SH-SY5Y (cell line): ENCODE results near the gene SLC44A1.

Experiments used
- GATA2 ChIP-seq: IDR thresholded peaks from 2 replicates; pipeline ENCODE4 v1.6.1; 2011; ENCODE audit warnings: mild to moderate bottlenecking, low read depth, low read length
- GATA3 ChIP-seq: IDR thresholded peaks from 2 replicates; pipeline ENCODE4 v1.6.1; 2011; ENCODE audit warnings: low read depth, mild to moderate bottlenecking, low read length, moderate library complexity

- TF ChIP-seq GATA2 (no peak), GATA3 (no peak)
Observed at GRCh38 chr9:105391288-105391687, 146.8 kb downstream of the SLC44A1 start.
